CD4-positive, alpha-beta T cell (primary cell): ENCODE data around the gene MCTP1. TPM values are rescaled to one million over a fixed set of nuclear protein-coding genes. Genes with fewer than 3 reads are reported as not detected.

ENCODE experiments used
- ATAC-seq: fragments of 200-7000 bp; cut with Tn5 transposase; one replicate; pipeline ENCODE4 v1.10.0; 2022; ENCODE audit warnings: mild to moderate bottlenecking; ENCODE audit not compliant: poor library complexity
- CTCF ChIA-PET: fragments of 350-600 bp; sonication (Branson Sonifier 250); formaldehyde crosslinking; loops from one replicate; lab custom pipeline; 2021; ENCODE audit warnings: antibody characterized with exemption, inconsistent platforms; lab: Charles Lee
- POLR2A ChIA-PET: fragments of 350-600 bp; sonication (Branson Sonifier 250); formaldehyde crosslinking; loops from one replicate; lab custom pipeline; 2021; ENCODE audit warnings: antibody characterized with exemption, inconsistent platforms; lab: Charles Lee
- DNase-seq, 14 experiments: peaks; one replicate each; pipeline ENCODE4 v3.0.0-alpha.2; 2013 to 2020; ENCODE audit warnings: mixed read lengths in 2 of 14
- H3K27ac ChIP-seq, 2 donors: one replicate each; pipeline versions ENCODE4 v1.5.1 to v1.7.0; 2013; ENCODE audit warnings: low read length in 2 of 2, low read depth in 1 of 2, mild to moderate bottlenecking in 1 of 2
- H3K27me3 ChIP-seq, 2 experiments: 1 replicate in 1 of 2; 2 replicates in 1 of 2; pipeline versions ENCODE4 v1.6.1 to v1.7.0; 2013; ENCODE audit warnings: low read length in 2 of 2, control low read depth in 1 of 2, mild to moderate bottlenecking in 1 of 2, moderate library complexity in 1 of 2; ENCODE audit not compliant: insufficient read depth in 2 of 2, control insufficient read depth in 1 of 2
- H3K36me3 ChIP-seq: one replicate; pipeline ENCODE4 v1.6.1; 2013; ENCODE audit warnings: low read length, control low read depth; ENCODE audit not compliant: insufficient read depth
- H3K4me1 ChIP-seq: one replicate; pipeline ENCODE4 v1.6.1; 2013; ENCODE audit warnings: low read length, control low read depth; ENCODE audit not compliant: insufficient read depth
- H3K4me3 ChIP-seq: one replicate; pipeline ENCODE4 v1.5.1; 2013; ENCODE audit warnings: mild to moderate bottlenecking, low read length, moderate library complexity
- H3K9me3 ChIP-seq, 2 experiments: 1 replicate in 1 of 2; 2 replicates in 1 of 2; pipeline versions ENCODE4 v1.6.1 to v1.7.0; 2013; ENCODE audit warnings: low read length in 2 of 2, mild to moderate bottlenecking in 2 of 2, control low read depth in 1 of 2, moderate library complexity in 1 of 2; ENCODE audit not compliant: control insufficient read depth in 1 of 2, insufficient read depth in 1 of 2
- H3K27ac Mint-ChIP-seq: one replicate; pipeline ENCODE4 v1.8.0; 2020; ENCODE audit warnings: mixed read lengths
- H3K27me3 Mint-ChIP-seq: one replicate; pipeline ENCODE4 v1.8.0; 2021; ENCODE audit warnings: mixed read lengths
- H3K36me3 Mint-ChIP-seq: one replicate; pipeline ENCODE4 v1.8.0; 2021; ENCODE audit warnings: low read depth, mixed read lengths
- H3K4me1 Mint-ChIP-seq: one replicate; pipeline ENCODE4 v1.8.0; 2021; ENCODE audit warnings: low read depth, mixed read lengths
- H3K4me3 Mint-ChIP-seq: one replicate; pipeline ENCODE4 v1.8.0; 2020; ENCODE audit warnings: mild to moderate bottlenecking, mixed read lengths
- H3K9me3 Mint-ChIP-seq: one replicate; pipeline ENCODE4 v1.8.0; 2020; ENCODE audit warnings: mixed read lengths
- CTCF ChIP-seq: fragments of 200-600 bp; IDR thresholded peaks from one replicate; pipeline ENCODE4 v1.8.0; 2022; ENCODE audit warnings: antibody characterized with exemption, mild to moderate bottlenecking
- intact Hi-C, 2 experiments: fragments of 100-400 bp; cut with DNase I in 1 of 2; cut with micrococcal nuclease in 1 of 2; formaldehyde crosslinking; loops; one replicate each; pipeline versions ENCODE4 v1.15.1 to v1.9.0; 2023 to 2025; cut with DNase I, micrococcal nuclease
- total RNA-seq, 174 experiments: library from RNA in 2 of 174; stranded (reverse) in 2 of 174; gene quantifications; one replicate each; pipeline ENCODE4 v1.2.3 and lab custom pipeline; 2021 to 2026

The MCTP1 gene
- total RNA-seq, 2 experiments from 2014 or later: 2.1 to 2.7 TPM

DNA sequence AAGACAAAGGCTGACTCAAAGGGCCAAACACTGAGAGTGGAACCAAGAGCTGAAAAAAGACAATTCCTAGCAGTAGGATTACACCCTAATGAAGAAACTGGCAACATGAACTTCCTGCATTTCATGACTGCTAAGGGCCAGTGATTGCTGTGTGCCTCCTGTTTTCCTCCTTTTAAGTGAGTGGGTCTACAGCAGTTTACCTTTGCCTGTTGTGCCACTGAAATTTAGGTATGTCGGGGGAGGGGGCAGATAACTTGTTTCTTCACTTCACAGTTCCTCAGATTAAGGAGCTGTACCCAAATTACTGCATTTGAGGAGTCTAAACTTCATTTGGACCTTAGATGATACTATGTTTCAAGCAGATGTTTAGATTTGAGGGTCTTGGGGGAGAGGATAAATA lies 191.7 kb downstream of the MCTP1 start:
- no peaks in the 10 kb centered on the region for H3K36me3 Mint-ChIP-seq
- no peak for TF ChIP-seq CTCF
- H3K27ac ChIP-seq: no peak overlapping the region
- DNase-seq: no peak
- H3K27ac Mint-ChIP-seq: no peak overlapping the region
- no peaks in the 10 kb centered on the region for H3K9me3 Mint-ChIP-seq
- H3K4me1 ChIP-seq: no peaks in the 10 kb centered on the region
- H3K4me3 ChIP-seq: no peak overlapping the region
- H3K9me3 ChIP-seq: peaks cover 0 to 9% of the 10 kb centered on the region in 2 experiments
- no peak overlapping the region for H3K4me3 Mint-ChIP-seq
- H3K27me3 ChIP-seq: no peaks in the 10 kb centered on the region
- ATAC-seq: no peak
- CTCF ChIA-PET: no interaction called here
- intact Hi-C loops: no loop called here
- no peaks in the 10 kb centered on the region for H3K27me3 Mint-ChIP-seq
- POLR2A ChIA-PET: no interaction called here
- no peaks in the 10 kb centered on the region for H3K4me1 Mint-ChIP-seq
- no peaks in the 10 kb centered on the region for H3K36me3 ChIP-seq

GRCh38 chr5:95090774-95091173 lies 194.1 kb downstream of the MCTP1 start:
- Mint-ChIP-seq H3K27ac (no peak overlapping the region), H3K4me3 (no peak overlapping the region), H3K9me3 (no peaks in the 10 kb centered on the region), H3K27me3 (no peaks in the 10 kb centered on the region), H3K4me1 (no peaks in the 10 kb centered on the region), H3K36me3 (no peaks in the 10 kb centered on the region)
- intact Hi-C loops: no loop called here
- Histone ChIP-seq H3K36me3 (no peaks in the 10 kb centered on the region), H3K4me1 (no peaks in the 10 kb centered on the region), H3K27me3 (no peaks in the 10 kb centered on the region), H3K27ac (no peak overlapping the region), H3K9me3 (peaks cover 0 to 9% of the 10 kb centered on the region in 2 experiments), H3K4me3 (no peak overlapping the region)
- TF ChIP-seq CTCF: no peak
- ChIA-PET CTCF (no interaction called here), POLR2A (no interaction called here)
- DNase-seq (no peak), ATAC-seq (no peak)

GRCh38 chr5:95087816-95088317 lies 197.0 kb downstream of the MCTP1 start:
- no peaks in the 10 kb centered on the region for H3K36me3 ChIP-seq
- ATAC-seq (no peak), DNase-seq (peak in 2 of 14 experiments; percentile 17 to 19)
- no peak overlapping the region for H3K27ac ChIP-seq
- POLR2A ChIA-PET: no interaction called here
- Mint-ChIP-seq H3K4me1 (no peaks in the 10 kb centered on the region), H3K4me3 (no peak overlapping the region), H3K36me3 (no peaks in the 10 kb centered on the region), H3K27ac (no peak overlapping the region), H3K9me3 (no peaks in the 10 kb centered on the region), H3K27me3 (no peaks in the 10 kb centered on the region)
- no peak for TF ChIP-seq CTCF
- H3K4me1 ChIP-seq: no peaks in the 10 kb centered on the region
- intact Hi-C loops: no loop called here
- CTCF ChIA-PET: no interaction called here
- no peaks in the 10 kb centered on the region for H3K9me3 ChIP-seq
- no peaks in the 10 kb centered on the region for H3K27me3 ChIP-seq
- no peak overlapping the region for H3K4me3 ChIP-seq
